Skeletal muscle cell (primary cell): ENCODE measurements around the gene MAGIX.
"Not testable (repeated sequence)": the region's sequence is repeated elsewhere in the genome, so short reads cannot be mapped to it uniquely, and the experiment has no call there.

Experiments
- DNase-seq: peaks from one replicate; pipeline ENCODE4 v3.0.0-alpha.2; 2010; ENCODE audit warnings: low read depth
- H3K4me3 ChIP-seq: 2 replicates; pipeline ENCODE4 v1.5.1; 2011; ENCODE audit warnings: low read depth, mild to moderate bottlenecking, control low read depth, low read length, moderate library complexity

MAGIX gene

DNA sequence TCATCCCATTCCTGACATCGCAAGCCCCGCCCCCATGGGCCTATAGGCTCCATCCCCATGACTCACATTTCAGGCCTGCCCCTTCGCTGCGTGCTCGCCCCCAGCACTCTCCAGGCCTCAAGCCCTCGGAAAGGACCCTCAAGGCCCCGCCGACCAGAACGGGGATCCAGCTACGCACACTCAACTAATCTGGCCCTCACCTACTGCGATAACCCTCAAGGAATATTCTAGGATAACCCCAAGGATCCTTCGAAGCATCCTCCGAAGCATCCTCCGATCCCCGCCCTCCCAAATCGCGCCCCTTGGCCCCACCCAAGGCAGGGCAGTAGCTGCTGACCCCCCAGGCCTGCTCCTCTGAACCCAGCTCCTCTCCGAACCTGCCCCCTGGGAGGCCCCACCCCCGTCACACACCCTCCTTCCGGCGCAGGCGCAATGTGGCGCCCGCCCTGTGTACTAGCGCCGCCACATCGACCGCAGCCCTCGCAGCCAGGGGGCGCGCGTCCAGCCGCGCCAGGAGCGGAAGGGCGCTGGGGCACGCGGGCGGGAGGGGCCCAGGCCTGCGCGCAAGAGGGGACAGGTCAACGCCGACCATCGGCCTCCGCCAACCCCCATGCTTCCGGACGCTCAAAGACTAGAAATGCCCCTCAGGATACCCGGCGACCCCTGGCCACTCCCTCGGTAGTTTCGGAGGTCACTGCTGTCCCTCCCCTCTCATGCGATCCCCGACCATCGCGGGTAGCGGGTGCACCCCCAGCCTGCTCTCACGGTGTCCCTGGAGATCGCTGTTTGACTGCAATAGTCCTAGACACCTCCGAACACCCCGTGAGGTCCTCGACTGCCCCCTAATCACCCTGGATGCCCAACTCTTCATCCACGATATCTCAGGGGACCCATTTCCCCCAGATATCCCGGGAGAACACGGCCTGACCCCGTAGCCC is 6.4 kb upstream of the MAGIX start:
- peak overlapping the region; percentile 45 for H3K4me3 ChIP-seq
- peak; percentile 65 for DNase-seq

DNA sequence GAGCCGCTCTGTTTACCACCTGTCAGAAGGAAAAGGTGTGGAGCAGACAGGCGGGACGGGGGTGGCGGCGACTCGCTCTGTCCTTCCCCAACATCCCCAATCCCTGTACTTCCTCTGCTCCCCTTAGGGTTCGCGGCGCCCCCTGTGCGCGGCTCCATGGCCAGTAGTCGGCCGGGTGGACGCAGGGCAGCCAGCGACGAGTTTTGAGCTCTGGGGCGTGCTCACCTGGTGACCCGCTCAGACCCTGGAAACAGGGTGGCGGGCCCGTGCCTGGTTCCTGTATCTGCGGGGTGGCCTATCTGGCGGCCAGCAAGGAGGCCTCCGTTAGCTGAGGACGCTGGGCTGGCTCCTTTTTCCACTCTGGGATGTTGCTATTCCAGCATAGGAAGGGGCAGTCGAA is 5.4 kb upstream of the MAGIX start:
- DNase-seq: no peak
- H3K4me3 ChIP-seq: no peak overlapping the region

DNA sequence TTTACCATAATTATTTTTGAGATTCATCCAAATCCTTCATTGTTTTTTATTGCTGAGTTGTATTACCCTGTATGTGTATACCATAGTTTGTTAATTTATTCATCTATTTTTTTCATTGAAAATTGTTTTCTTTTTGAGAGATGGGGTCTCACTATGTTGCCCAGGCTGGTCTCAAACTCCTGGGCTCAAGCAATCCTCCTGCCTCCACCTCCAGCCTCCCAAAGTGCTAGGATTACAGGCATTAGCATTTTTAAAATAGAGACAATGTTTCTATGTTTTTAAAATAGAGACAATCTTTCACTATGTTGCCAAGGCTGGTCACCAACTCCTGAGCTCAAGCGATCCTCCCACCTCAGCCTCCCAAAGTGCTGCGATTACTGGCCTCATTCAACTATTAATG is 1.6 kb upstream of the MAGIX start:
- no peak for DNase-seq
- H3K4me3 ChIP-seq: no peak overlapping the region

DNA sequence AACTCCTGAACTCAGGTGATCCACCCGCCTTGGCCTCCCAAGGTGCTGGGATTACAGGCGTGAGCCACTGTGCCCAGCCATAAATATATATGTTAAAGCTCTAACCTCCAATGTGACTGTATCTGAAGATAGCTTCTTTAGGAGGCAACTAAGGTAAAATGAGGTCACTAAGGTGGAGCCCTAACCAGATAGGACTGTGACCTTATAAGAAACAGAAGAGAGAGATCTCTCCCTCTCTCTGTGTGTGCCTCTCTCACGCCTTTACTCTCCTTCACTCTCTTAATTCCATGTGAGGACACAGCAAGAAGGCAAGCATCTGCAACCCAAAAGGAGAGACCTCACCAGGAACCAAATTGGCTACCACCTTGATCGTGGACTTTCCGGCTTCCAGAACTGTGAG is 926 bp upstream of the MAGIX start:
- no peak for DNase-seq
- H3K4me3 ChIP-seq: no peak overlapping the region

DNA sequence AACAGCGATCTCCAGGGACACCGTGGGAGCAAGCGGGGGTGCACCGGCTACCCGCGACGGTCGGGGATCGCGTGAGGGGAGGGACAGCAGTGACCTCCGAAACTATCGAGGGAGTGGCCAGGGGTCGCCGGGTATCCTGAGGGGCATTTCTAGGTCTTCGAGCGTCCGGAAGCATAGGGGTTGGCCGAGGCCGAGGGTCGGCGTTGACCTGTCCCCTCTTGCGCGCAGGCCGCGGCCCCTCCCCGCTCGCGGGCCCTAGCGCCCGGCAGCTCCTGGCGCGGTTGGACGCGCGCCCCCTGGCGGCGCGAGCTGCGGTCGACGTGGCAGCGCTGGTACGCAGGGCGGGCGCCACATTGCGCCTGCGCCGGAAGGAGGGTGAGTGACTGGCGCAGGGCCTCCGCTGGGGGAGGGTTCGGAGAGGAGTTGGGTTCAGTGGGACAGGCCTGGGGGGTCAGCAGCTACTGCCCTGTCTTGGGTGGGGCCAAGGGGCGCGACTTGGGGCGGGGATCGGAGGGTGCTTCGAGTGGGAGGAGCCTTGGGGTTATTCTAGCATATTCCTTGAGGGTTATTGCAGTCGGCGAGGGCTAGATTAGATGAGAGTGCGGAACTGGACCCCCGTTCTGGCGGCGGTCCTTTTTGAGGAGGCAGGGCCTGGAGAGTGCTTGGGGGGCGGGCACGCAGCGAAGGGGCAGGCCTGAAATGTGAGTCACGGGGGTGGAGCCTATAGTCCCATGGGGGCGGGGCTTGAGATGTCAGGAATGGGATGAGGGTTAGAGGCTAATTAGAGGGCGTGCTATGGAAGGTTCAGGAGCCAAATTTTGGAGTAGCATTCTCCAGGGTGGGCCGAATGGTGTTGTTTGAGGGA is 1.2 kb downstream of the MAGIX start:
- H3K4me3 ChIP-seq: peak overlapping the region; percentile 29
- no peak for DNase-seq

DNA sequence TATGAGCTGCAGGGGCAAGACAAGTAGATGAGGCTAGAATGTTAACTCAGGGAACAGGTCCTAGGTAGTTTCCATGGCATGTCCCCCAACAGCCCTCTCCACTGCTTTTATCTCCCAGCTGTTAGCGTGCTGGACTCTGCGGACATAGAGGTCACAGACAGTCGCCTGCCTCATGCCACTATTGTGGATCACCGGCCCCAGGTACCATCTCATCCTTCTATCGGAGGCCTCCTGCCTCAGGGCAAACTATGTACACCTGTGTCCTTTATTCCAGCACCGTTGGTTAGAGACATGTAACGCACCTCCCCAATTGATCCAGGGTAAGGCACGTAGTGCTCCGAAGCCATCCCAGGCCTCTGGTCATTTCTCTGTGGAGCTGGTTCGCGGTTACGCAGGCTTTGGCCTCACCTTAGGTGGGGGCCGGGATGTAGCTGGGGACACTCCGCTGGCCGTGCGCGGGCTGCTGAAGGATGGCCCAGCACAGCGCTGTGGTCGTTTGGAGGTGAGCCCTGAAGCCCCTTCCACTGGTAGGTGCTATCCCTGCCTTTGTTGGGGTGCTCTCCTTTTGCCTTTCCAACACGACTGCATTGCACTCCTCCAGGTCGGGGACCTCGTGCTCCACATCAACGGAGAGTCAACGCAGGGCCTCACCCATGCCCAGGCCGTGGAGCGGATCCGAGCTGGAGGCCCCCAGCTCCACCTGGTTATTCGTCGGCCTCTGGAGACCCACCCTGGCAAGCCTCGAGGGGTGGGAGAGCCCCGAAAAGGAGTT is 2.2 kb downstream of the MAGIX start:
- no peak for DNase-seq
- no peak overlapping the region for H3K4me3 ChIP-seq

DNA sequence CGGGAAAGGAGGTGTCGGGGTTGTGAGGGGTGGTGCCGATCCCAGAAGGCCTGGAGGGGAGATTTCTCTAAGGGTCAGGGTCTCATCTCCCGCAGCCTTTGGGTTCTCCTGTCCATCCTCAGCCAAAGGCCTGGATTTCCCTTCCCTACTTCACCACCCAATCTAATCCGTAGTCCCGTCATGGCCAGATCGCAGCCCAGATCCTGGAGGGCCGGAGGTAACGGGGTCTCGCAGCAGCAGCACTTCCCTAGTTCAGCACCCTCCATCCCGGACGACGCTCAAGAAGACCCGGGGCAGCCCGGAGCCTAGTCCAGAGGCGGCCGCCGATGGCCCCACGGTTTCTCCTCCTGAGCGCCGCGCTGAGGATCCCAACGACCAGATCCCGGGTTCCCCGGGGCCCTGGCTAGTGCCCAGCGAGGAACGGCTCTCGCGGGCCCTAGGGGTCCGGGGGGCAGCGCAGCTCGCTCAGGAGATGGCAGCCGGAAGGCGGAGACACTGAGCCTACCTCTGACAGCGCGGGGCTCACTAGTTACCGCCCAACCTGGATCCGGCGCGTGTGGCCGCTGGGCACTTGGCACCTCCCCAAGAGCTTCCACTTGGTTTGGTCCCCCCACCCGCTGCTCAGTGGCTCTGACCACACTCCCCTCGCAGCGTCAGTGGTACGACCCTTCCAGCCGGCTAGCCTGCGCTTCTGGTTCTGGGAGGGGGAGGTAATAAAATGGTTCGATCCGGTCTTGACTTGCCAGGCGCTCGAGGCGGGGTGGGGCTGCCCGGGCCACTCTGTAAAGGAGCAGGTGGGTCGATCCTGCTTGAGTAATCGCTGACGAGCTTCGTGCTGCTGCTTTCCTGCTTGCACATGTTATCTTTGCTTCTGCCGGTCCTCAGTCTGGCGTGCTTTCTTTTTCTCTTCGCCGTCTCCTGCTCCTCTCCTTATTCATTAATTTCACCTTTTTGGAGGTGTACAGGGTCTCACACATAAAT is 3.6 kb downstream of the MAGIX start:
- H3K4me3 ChIP-seq: peak overlapping the region; percentile 39

DNA sequence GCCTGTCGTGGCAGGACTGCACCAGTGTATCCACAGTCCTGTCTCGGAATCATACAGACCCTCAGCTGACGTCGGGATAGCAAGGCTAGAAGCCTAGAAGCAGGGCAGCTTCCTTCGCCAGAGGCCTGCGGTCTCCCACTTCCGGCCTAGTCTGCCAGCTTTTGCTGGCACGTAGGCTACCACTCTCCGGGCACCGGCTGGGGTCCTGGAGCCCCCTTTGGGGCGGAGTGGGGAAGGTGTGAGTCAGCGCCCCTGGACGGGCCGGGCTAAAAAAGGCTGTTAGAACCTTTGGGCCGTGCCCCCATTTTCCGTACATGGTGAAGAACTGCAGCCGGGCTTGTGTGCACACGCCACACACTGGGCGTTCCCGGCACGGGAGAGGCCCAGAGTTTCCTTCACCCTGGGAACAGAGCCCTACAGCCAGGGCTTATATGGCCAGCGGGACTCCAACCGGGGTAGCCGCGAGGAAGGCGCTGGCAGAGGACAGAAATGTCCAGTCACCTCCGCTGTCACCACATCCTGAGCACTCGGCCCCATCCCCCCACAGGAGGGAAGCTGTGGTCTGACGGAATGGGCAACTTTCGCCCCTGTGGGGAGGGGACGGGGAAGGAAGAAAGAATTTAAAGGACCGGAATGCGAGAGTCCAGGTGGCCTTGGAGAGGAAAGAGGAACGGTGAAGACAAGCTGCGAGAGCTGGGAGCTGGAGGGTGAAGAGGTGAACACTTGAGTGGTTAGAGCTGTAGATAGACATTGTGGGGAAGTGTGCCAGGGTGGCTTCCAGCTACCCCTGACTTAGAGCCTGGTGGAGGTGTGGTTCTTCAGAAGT is 4.6 kb downstream of the MAGIX start:
- no peak for DNase-seq
- H3K4me3 ChIP-seq: peak overlapping the region; percentile 39

More for the DNA sequence above, 3.6 kb downstream of the MAGIX start:
- no peak for DNase-seq

DNA sequence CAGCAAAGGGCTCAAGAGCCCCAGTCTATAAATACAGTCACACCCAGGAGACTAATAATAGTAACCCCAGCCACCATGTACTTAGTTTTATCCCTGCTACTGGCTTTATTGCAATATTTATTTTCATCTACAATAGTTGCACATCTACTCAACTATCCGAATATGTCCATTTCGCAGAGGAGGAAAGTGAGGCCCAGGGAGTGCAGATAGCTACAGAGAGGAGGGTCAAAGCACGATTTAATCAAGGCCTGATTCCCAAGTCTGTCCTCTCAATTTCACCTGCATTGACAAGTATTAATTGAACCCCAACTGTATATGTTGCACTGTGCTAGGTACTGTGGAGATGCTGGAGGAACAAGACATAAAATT is 5.2 kb downstream of the MAGIX start:
- H3K4me3 ChIP-seq: peak overlapping the region; percentile 39
- no peak for DNase-seq

DNA sequence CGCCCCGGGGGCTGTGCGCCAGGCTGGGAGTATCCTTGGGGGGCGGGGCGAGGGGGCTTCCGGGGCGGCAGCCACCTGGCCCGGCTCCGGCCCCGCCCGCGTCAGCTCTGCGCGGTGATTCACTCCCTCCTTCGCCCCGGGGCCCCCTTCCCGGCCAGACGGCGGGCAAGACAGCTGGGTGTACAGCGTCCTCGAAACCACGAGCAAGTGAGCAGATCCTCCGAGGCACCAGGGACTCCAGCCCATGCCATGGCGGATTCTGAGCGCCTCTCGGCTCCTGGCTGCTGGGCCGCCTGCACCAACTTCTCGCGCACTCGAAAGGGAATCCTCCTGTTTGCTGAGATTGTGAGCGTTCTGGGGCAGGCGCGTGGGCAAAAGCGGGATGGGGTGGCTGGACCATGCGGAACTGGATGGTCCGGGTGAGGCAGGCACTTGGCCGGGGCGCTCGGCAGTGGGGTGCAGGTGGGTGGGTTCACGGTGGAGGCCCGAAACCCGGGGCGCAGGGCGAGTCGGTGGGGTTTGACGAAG is 9.3 kb downstream of the MAGIX start, which contains the start of gene PLP2:
Gene PLP2 (plus strand): TSS at position 147 of the 528 bp plus-strand sequence. CDS start 103 bp downstream, at position 250.
- DNase-seq: no peak
- peak within 1 kb of the TSS; percentile 68 for H3K4me3 ChIP-seq

DNA sequence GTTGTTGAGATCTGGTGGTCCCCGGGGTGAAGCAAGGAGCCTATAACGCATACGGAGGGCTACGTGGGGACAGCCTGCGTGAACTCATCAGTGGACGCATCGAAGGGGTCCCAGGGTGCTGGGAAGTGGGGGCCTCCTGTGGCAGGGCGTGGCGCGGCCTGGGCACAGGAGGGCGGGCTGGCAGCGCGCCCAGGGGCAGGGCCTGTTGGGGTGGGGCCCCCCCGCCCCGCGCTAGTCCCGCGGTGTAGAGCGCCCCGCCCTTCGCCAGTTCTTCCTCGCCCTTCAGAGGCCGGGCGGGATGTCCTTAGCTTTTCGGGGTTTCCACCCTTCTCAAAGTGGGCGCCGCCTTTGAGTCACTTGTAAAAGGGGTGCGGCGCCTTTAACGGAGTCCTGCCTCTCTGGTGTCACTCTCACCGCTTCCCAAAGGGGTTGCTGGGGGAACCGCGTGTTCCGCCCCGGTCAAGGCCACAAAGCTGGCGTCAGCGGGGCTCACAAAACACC is 9.8 kb downstream of the MAGIX start:
- H3K4me3 ChIP-seq: peak overlapping the region; percentile 68
- DNase-seq: no peak

DNA sequence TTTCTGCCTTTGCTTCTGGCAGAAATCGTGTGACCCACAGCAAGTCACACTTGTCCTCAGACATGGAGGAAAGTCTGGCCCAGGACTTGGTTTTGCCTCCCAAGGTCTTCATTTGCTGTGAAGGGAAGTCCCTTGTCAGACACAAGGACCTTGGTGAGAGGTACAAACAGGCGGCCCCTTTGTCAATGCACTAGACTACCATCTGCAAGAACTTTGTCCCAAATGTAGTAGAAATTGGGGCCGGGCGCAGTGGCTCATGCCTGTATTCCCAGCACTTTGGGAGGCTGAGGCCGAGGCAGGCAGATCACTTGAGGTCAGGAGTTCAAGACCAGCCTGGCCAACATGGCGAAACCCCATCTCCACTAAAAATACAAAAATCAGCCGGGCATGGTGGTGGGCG is 11.0 kb downstream of the MAGIX start:
- DNase-seq, H3K4me3 ChIP-seq: not testable (repeated sequence)

DNA sequence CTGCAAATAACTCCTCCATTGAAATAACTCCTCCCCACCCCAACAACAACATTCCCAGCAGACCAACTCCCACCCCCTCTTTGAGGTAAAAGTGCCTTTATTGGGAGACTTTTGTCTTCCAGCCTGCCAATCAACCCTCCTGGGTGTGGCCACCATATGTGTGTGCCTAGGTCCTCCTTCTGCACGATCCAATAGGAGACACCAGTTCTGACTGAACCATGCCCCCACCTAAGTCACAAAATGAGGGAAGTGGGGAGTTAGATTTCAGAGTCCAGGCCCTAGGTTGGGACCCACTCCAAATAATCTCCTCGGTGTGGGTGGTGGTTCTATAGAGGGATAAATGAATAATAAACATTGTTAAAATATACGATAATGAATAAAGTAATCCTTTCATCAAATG is 12.2 kb downstream of the MAGIX start:
- no peak overlapping the region for H3K4me3 ChIP-seq
- no peak for DNase-seq

DNA sequence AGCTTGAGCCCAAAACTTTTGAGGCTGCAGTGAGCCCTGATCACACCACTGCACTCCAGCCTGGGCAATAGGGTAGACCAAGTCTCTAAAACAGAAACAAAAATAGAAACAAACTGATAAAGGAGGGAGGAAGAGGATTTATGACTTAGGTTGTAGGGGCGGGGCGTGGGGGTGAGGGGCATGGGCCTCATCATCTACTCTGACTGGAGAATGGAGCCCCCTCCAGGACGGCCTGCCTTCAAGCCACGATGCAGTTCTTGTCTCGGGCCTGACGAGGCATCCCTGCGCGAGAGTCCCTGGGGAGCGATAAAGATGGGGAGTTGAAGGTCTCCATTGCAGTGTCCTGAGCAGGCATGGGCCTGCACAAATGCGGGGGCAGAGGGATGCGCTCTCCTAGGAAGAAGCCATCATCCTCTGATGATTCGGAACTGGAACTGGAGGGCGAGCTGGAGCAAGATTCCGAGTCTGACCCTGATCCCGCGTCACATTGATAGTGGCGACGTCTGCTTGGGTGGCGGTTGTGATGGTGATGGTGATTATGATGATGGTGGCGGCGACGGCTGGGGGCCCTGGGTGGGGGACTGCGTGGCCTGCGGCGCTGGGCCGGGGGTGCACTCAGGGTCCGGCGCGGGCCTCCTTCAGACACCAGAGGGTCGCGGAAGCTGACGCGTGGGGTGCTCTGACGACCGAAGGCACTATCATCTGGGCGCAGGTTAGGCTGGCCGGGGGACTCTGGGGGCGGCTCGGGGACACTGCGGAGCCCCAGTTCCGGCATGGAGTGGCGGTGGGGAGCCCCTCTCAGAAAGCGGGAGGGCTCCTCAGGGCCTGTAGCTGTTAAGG is 13.1 kb downstream of the MAGIX start:
- H3K4me3 ChIP-seq: no peak overlapping the region
- no peak for DNase-seq

DNA sequence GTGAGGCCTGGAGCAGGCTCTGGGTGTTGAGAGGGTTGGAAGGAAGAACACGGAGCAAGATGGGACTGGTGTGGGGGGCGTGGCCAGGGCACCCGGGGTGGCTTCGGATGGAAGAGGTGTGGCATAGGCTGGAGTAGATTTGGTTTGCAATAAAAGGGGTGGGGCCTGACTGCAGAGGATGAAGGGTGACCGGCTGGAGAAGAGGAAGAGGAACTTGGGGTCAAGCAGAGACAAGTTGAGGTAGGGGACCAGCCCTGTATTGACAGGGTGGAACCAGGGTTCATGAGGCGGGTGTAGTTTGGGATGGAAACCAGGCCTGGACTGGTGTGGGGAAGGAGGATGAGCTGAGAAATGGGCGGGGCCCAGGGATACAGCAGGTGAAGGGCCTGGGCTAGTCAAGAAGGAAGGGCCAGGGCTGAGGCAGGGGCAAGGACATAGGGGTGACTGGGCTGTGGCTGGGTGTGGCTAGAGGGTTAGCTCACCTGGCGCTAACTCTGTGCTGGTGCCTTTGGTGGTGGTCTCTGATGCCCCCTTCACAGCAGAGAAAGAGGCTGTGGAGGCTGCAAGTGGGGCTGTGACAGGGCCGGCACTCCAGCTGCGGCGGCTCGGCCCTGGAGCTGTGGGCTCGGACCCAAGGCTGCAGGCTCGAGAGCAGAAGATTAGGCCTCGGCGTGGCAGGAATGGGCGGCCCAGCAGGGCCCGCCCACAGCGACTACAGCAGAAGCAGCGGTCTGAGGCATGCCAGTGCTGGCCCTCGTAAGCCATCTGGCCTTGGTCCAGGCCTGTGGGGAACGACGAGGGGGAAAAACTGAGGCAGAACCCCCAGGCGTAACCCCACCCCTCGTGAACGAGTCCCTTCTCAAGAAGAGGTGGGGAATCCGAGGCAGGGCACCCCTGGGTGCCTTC is 14.1 kb downstream of the MAGIX start:
- H3K4me3 ChIP-seq: no peak overlapping the region
- DNase-seq: no peak
